Measurements from ENCODE around the gene ESRP2. TPM values are rescaled to one million over a fixed set of nuclear protein-coding genes. Genes with fewer than 3 reads are reported as not detected.

ESRP2 gene
- total RNA-seq, 3 donors from 2014 or later = 0.80 to 58.0 (median 26.5) TPM

- intact Hi-C loops (cut with DNase I; ENCODE audit: low total_unique reads) = loop anchor here (10.0 kb wide), 1 partner anchor 147 kb away; the partner anchor contains the start of gene NFATC3
- no peak overlapping the region for H3K4me3 ChIP-seq
- H3K4me1 ChIP-seq = no peaks in the 10 kb centered on the region
- no peaks in the 10 kb centered on the region for H3K27me3 ChIP-seq
- no peaks in the 10 kb centered on the region for H3K9me3 ChIP-seq
- H3K36me3 ChIP-seq = no peaks in the 10 kb centered on the region
- DNase-seq (ENCODE audit: low spot score in 2 of 2) = no peak
- H3K27ac ChIP-seq = peak overlapping the region in 1 of 2 donors; percentile 6
- TF ChIP-seq POLR2A (IDR thresholded peaks at IDR 0.05) (no peak), POLR2AphosphoS5 (IDR thresholded peaks at IDR 0.05) (no peak), CTCF (IDR thresholded peaks at IDR 0.05) (no peak)
Observed at GRCh38 chr16:68231384-68232136, 4.4 kb downstream of the ESRP2 start.

GRCh38 chr16:68230956-68231355 is 5.0 kb downstream of the ESRP2 start:
- TF ChIP-seq POLR2A (IDR thresholded peaks at IDR 0.05) = no peak
- no peak for TF ChIP-seq CTCF (IDR thresholded peaks at IDR 0.05)
- no peak for TF ChIP-seq POLR2AphosphoS5 (IDR thresholded peaks at IDR 0.05)
- no peak overlapping the region for H3K4me3 ChIP-seq
- no peak overlapping the region for H3K27ac ChIP-seq
- no peaks in the 10 kb centered on the region for H3K4me1 ChIP-seq
- DNase-seq (ENCODE audit: low spot score in 2 of 2) = no peak
- H3K27me3 ChIP-seq = no peaks in the 10 kb centered on the region
- H3K9me3 ChIP-seq = no peaks in the 10 kb centered on the region
- H3K36me3 ChIP-seq = no peaks in the 10 kb centered on the region
- intact Hi-C loops (cut with DNase I; ENCODE audit: low total_unique reads) = loop anchor here (10.0 kb wide), 1 partner anchor 146 kb away; the partner anchor contains the start of gene NFATC3

DNA sequence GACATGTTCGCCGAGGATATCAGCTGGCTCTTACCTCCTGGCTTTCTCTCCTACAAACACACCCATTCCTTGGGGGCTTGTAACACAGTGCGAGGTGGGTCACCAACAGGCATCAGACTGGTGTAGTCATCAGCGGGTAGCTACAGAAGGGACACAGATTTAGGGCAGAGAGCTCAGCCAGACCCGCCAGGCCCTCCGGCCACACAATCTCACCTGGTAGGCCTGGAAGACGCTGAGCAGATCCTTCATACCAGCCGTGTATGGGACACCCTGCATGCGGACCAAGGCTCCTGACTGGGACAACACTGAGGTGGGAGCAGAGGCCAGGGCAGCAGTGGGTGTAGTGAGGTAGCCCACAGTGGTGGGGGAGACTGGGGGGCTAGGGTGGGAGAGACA is 5.8 kb downstream of the ESRP2 start:
- no peak overlapping the region for H3K27ac ChIP-seq
- DNase-seq (ENCODE audit: low spot score in 2 of 2) = no peak
- H3K27me3 ChIP-seq = no peaks in the 10 kb centered on the region
- no peak overlapping the region for H3K4me3 ChIP-seq
- no peaks in the 10 kb centered on the region for H3K9me3 ChIP-seq
- intact Hi-C loops (cut with DNase I; ENCODE audit: low total_unique reads) = loop anchor here (10.0 kb wide), 1 partner anchor 145 kb away; the partner anchor contains the start of gene NFATC3
- no peak for TF ChIP-seq POLR2A (IDR thresholded peaks at IDR 0.05)
- TF ChIP-seq POLR2AphosphoS5 (IDR thresholded peaks at IDR 0.05) = no peak
- TF ChIP-seq CTCF (IDR thresholded peaks at IDR 0.05) = no peak
- no peaks in the 10 kb centered on the region for H3K36me3 ChIP-seq
- no peaks in the 10 kb centered on the region for H3K4me1 ChIP-seq

- no peaks in the 10 kb centered on the region for H3K27me3 ChIP-seq
- intact Hi-C loops (cut with DNase I; ENCODE audit: low total_unique reads) = loop anchor here (10.0 kb wide), 1 partner anchor 145 kb away; the partner anchor contains the start of gene NFATC3
- no peaks in the 10 kb centered on the region for H3K36me3 ChIP-seq
- H3K4me3 ChIP-seq = no peak overlapping the region
- no peaks in the 10 kb centered on the region for H3K9me3 ChIP-seq
- DNase-seq (ENCODE audit: low spot score in 2 of 2) = no peak
- TF ChIP-seq CTCF (IDR thresholded peaks at IDR 0.05) (peak; percentile 77 to 89 (median 82)), POLR2AphosphoS5 (IDR thresholded peaks at IDR 0.05) (no peak), POLR2A (IDR thresholded peaks at IDR 0.05) (no peak)
- H3K27ac ChIP-seq = no peak overlapping the region
- no peaks in the 10 kb centered on the region for H3K4me1 ChIP-seq
Observed at GRCh38 chr16:68229431-68230175, 6.3 kb downstream of the ESRP2 start.

DNA sequence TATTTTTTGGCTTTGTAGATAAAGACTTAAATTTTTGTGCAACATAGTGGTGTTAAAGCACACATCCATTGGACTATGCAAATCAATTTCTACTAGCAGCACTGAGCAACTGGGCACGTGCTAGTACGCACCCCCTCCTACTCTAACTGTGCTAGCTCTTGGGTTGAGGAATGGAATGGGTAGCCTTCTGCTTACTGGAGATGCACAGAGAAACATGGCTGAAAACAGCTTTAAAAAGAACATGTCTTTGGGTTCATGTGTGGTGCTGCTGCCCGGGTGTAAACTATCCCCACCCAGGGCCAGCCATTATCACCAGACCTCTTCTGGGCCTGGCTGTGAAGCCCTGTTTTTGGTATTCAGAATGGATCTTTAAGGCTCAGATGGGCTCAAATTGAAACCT is 7.3 kb downstream of the ESRP2 start:
- intact Hi-C loops (cut with DNase I; ENCODE audit: low total_unique reads) = no loop called here
- no peak overlapping the region for H3K4me3 ChIP-seq
- H3K4me1 ChIP-seq = no peaks in the 10 kb centered on the region
- DNase-seq (ENCODE audit: low spot score in 2 of 2) = no peak
- TF ChIP-seq POLR2A (IDR thresholded peaks at IDR 0.05) (no peak), POLR2AphosphoS5 (IDR thresholded peaks at IDR 0.05) (no peak), CTCF (IDR thresholded peaks at IDR 0.05) (no peak)
- H3K36me3 ChIP-seq = no peaks in the 10 kb centered on the region
- no peaks in the 10 kb centered on the region for H3K27me3 ChIP-seq
- no peaks in the 10 kb centered on the region for H3K9me3 ChIP-seq
- no peak overlapping the region for H3K27ac ChIP-seq
